Aorta (tissue), 5 donors: Measurements from ENCODE around the gene PLAAT5. TPM values are rescaled to one million over a fixed set of nuclear protein-coding genes. Genes with fewer than 3 reads are reported as not detected.

Experiments
- ATAC-seq: fragments of 200-7000 bp; cut with Tn5 transposase; one replicate; pipeline ENCODE4 v1.9.1; 2022; ENCODE audit warnings: moderate library complexity; ENCODE audit not compliant: low FRiP score
- DNase-seq, 2 donors: peaks; one replicate each; pipeline ENCODE4 v3.0.0-alpha.2; 2020
- H3K27ac ChIP-seq, 2 donors: one replicate each; pipeline ENCODE4 v1.5.1; 2013; ENCODE audit warnings: low read length in 2 of 2, mild to moderate bottlenecking in 2 of 2, moderate library complexity in 2 of 2, control low read depth in 1 of 2, inconsistent platforms in 1 of 2, low read depth in 1 of 2
- H3K27me3 ChIP-seq, 2 donors: one replicate each; pipeline ENCODE4 v1.6.1; 2013; ENCODE audit warnings: control low read depth in 1 of 2, low read length in 1 of 2, mild to moderate bottlenecking in 1 of 2, moderate library complexity in 1 of 2; ENCODE audit not compliant: insufficient read depth in 2 of 2, control insufficient read depth in 1 of 2
- H3K36me3 ChIP-seq, 2 donors: one replicate each; pipeline ENCODE4 v1.6.1; 2013; ENCODE audit warnings: control low read depth in 1 of 2, low read length in 1 of 2, mild to moderate bottlenecking in 1 of 2; ENCODE audit not compliant: insufficient read depth in 2 of 2, control insufficient read depth in 1 of 2
- H3K4me1 ChIP-seq, 2 donors: one replicate each; pipeline ENCODE4 v1.6.1; 2013; ENCODE audit warnings: low read length in 2 of 2, control low read depth in 1 of 2, mild to moderate bottlenecking in 1 of 2, moderate library complexity in 1 of 2; ENCODE audit not compliant: insufficient read depth in 2 of 2, control insufficient read depth in 1 of 2
- H3K4me3 ChIP-seq, 2 donors: one replicate each; pipeline ENCODE4 v1.5.1; 2013; ENCODE audit warnings: low read length in 2 of 2, control low read depth in 1 of 2, mild to moderate bottlenecking in 1 of 2
- H3K9me3 ChIP-seq: one replicate; pipeline ENCODE4 v1.6.1; 2013; ENCODE audit warnings: mild to moderate bottlenecking, low read length; ENCODE audit not compliant: control insufficient read depth
- WGBS, 2 donors: extraction: QIAGEN DNeasy Blood & Tissue Kit; methylation state at CpG; one replicate each; pipeline ENCODE4 v1.1.7; 2013; 5-methylcytosine and 5-hydroxymethylcytosine counted together
- intact Hi-C, 2 donors: fragments of 100-400 bp; cut with DNase I; formaldehyde crosslinking; loops; one replicate each; pipeline versions ENCODE4 v1.14.2 to v1.15.0; 2022
- polyA plus RNA-seq, 2 donors: library from polyadenylated mRNA; stranded (reverse); fragments of 200-250 nt; gene quantifications; one replicate each; pipeline ENCODE4 v1.2.3, GENCODE V29; 2013
- total RNA-seq, 2 donors: library from RNA; stranded (reverse); fragmentation: NEBNext Ultra II Directional; extraction: Animal tissue kit (Norgen Biotek cat#: 25700); gene quantifications; one replicate each; pipeline ENCODE4 v1.2.1, GENCODE V29; 2021
- donor health status: healthy with polysubstance abuse.
- donor health status: Bipolar disorder and iron deficiency.
- donor health status: DM: no; HTN: no; CAD: no.
- donor health status: DM: no; HTN: no; CAD: no.
- donor health status: DM: yes; HTN: yes; CAD: no.

PLAAT5 gene
- total and polyA plus RNA-seq, 4 donors, result 0.38 to 1.6 (median 0.88) TPM; not detected in 1

DNA sequence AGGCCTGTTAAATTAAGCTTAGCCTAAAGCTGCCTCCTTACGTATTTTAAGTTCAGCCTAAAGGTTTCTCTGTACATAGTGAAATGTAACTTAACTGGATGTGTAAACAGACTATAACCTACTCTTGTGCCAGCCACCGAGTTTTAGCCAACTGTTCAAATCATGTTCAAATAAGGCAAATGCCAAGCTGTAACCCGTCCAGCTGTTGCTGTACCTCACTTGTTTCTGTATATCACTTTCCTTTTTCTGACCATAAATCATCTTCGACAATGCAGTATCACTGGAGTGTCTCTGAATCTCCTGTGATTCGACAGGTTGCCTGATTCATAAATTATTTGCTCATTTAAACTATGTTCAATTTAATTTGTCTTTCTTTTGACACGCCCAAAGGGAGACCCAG, 4.0 kb upstream of the PLAAT5 start:
- intact Hi-C loops, result loop anchor here in 1 of 2 donors (5.0 kb wide), 1 partner anchor 42 kb away; the partner anchor contains the start of gene PLAAT4
- H3K4me1 ChIP-seq, result peaks cover 0 to 3% of the 10 kb centered on the region in 2 donors

DNA sequence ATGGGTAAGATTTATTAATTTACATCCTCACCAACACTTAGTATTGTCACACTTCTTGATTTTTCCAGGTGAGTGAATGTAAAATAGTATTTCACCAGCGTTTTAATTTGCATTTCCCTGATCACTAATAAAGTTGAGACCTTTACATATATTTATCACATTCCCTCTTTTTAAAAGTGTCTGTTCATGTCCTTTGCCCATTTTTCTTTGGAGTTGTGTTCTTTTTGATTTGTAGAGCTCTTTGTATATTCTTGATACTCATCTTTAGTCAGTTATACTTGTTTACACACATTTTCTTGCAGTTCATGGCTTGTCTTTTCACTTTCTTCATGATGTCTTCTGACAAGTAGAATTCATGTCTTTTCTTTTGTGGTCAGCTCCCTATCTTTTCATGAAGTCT, 2.2 kb upstream of the PLAAT5 start:
- H3K27me3 ChIP-seq, result no peaks in the 10 kb centered on the region
- ATAC-seq, result no peak
- H3K9me3 ChIP-seq, result no peaks in the 10 kb centered on the region
- no peak overlapping the region for H3K27ac ChIP-seq
- peaks cover 0 to 3% of the 10 kb centered on the region in 2 donors for H3K4me1 ChIP-seq
- no peak overlapping the region for H3K4me3 ChIP-seq
- intact Hi-C loops, result loop anchor here in 1 of 2 donors (5.0 kb wide), 1 partner anchor 44 kb away; the partner anchor contains the start of gene PLAAT4
- WGBS, 2 donors, result 92 to 98% methylated on average over 1 of the region's 1 CpG
- H3K36me3 ChIP-seq, result no peaks in the 10 kb centered on the region
- DNase-seq, result no peak

More for the DNA sequence above, 4.0 kb upstream of the PLAAT5 start:
- Histone ChIP-seq H3K36me3 (no peaks in the 10 kb centered on the region), H3K27ac (no peak overlapping the region), H3K27me3 (no peaks in the 10 kb centered on the region), H3K4me3 (no peak overlapping the region), H3K9me3 (no peaks in the 10 kb centered on the region)
- ATAC-seq, result no peak
- DNase-seq, result no peak
- 64 to 65% methylated on average over 6 of the region's 6 CpGs for WGBS, 2 donors

DNA sequence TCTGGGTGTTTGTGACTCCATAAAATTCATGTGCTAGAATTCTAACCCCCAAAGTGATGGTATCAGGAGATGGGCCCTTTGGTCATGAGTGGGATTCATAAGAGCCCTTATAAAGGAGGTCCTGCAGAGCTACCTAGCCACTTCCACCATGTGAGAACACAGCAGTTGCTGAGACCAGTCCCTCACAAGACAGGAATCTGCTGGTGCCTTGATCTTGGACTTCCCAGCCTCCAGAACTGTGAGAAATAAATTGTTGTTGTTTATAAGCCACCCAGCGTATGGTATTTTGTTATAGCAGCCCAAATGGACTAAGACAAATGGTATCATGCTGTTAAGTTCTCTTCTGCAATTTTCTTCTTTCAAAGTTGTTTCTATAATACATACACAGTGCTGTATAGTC, 1.5 kb upstream of the PLAAT5 start:
- no peak overlapping the region for H3K4me3 ChIP-seq
- H3K27me3 ChIP-seq, result no peaks in the 10 kb centered on the region
- H3K36me3 ChIP-seq, result no peaks in the 10 kb centered on the region
- H3K9me3 ChIP-seq, result no peaks in the 10 kb centered on the region
- ATAC-seq, result no peak
- no peak overlapping the region for H3K27ac ChIP-seq
- no peak for DNase-seq
- 98 to 100% methylated on average over 1 of the region's 1 CpG for WGBS, 2 donors
- intact Hi-C loops, result loop anchor here in 1 of 2 donors (5.0 kb wide), 1 partner anchor 45 kb away; the partner anchor contains the start of gene PLAAT4
- peaks cover 0 to 3% of the 10 kb centered on the region in 2 donors for H3K4me1 ChIP-seq

DNA sequence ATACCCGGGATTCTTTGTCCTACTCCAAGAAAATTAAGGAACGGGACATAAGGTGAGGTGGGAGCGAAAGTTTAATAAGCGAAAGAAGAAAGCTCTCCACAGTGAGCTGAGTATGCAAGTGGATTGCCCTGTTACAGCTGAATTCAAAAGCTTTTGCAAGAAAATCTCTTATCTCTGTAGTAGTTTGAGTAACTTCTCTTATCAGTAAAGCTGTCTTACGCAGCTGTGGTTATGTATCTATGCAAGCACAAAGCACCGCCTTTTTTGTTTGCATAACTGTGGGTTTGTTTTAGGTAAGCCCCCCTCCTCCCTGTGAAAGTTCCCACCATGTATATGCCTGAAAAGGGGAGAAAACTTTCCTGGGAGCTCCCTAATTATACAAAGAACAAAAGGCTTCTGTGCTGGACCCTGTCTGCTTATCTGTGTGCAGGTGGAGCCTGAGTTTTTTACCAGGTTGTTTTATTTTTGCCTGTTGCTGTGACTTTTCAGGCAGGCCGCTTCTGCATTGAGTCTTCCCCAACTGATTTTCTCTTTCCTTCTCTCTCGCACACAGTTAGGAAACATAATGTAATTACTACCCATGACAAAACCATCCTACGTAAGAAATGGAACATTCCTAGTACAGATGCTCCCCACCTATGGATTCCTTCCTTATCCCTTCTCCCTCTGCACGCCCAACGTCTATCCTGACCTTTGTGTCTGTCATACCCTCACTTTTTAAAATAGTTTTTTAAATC, 837 bp upstream of the PLAAT5 start:
- no peak for DNase-seq
- Histone ChIP-seq H3K4me3 (peak overlapping the region; percentile 57 to 73), H3K4me1 (peaks cover 0 to 3% of the 10 kb centered on the region in 2 donors), H3K27ac (no peak overlapping the region), H3K27me3 (no peaks in the 10 kb centered on the region), H3K9me3 (no peaks in the 10 kb centered on the region), H3K36me3 (no peaks in the 10 kb centered on the region)
- intact Hi-C loops, result loop anchor here in 1 of 2 donors (5.0 kb wide), 1 partner anchor 45 kb away; the partner anchor contains the start of gene PLAAT4
- 44 to 46% methylated on average over 11 of the region's 11 CpGs for WGBS, 2 donors
- no peak for ATAC-seq

DNA sequence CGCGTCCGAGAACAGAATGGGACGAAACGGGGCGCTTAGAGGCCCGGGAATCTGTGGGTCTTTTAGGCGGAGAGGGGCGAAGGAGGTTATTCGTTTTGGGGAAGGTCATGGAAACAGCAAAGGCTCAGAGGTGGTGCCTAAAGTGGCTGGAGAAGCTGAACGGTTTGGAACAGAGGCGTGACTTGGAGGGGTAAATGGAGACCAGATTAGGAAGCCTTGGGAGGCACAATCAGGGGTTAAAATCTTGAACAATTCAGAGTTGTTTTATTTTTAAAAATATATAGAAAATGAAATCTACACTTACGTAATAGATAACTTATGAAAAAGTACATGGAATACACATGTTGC, 247 bp upstream of the PLAAT5 start:
- H3K36me3 ChIP-seq, result no peaks in the 10 kb centered on the region
- intact Hi-C loops, result loop anchor here in 1 of 2 donors (5.0 kb wide), 1 partner anchor 46 kb away; the partner anchor contains the start of gene PLAAT4
- peaks cover 0 to 3% of the 10 kb centered on the region in 2 donors for H3K4me1 ChIP-seq
- WGBS, 2 donors, result 0 to 1% methylated on average over 13 of the region's 13 CpGs
- no peak for ATAC-seq
- no peaks in the 10 kb centered on the region for H3K9me3 ChIP-seq
- H3K27ac ChIP-seq, result no peak overlapping the region
- no peaks in the 10 kb centered on the region for H3K27me3 ChIP-seq
- H3K4me3 ChIP-seq, result peak overlapping the region; percentile 57 to 73
- no peak for DNase-seq

DNA sequence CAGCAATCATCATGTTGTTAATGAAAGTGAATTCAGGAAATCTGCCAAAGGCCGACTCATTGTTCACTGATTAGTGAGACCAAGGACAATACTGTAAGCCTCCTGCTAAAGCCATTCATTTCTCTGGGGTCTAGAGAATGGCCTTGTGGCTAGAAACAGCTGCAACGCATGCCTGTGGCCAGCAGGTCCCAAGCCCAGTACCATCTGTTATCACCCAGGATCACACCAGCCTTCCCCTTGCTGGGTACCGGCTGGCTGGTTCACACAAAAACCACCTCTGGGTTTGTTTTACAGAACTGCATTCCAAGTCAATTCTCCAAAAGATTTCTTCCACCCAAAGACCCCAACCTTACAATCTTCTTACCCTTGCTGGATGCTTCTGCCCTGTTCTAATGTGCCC, 1.1 kb downstream of the PLAAT5 start:
- no peaks in the 10 kb centered on the region for H3K27me3 ChIP-seq
- H3K4me3 ChIP-seq, result no peak overlapping the region
- no peak overlapping the region for H3K27ac ChIP-seq
- DNase-seq (no peak), ATAC-seq (no peak)
- H3K36me3 ChIP-seq, result no peaks in the 10 kb centered on the region
- no peaks in the 10 kb centered on the region for H3K9me3 ChIP-seq
- peaks cover 0 to 3% of the 10 kb centered on the region in 2 donors for H3K4me1 ChIP-seq
- intact Hi-C loops, result loop anchor here in 1 of 2 donors (5.0 kb wide), 1 partner anchor 47 kb away; the partner anchor contains the start of gene PLAAT4
- 68 to 71% methylated on average over 3 of the region's 3 CpGs for WGBS, 2 donors

DNA sequence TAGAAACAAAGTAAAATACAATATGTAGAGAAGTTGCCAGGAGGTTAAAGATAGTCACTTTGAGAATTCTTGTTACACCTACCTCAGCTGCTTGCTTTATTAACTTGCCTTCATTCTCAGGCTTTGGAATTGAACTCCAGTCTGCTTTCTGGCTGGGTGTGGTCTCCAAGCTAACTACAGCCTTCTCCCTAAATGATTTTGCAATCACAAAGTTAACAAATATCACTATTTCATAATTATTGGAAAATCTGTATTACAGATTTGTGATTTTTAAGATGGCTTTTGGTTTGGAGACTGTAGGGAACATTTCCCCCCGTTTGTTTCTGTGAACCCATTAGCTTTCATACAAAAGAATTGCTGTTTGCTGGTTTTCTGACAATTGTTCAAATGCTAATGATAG, 2.2 kb downstream of the PLAAT5 start:
- intact Hi-C loops, result no loop called here
- 79 to 85% methylated on average over 1 of the region's 1 CpG for WGBS, 2 donors
- H3K9me3 ChIP-seq, result no peaks in the 10 kb centered on the region
- DNase-seq (no peak), ATAC-seq (no peak)
- H3K4me1 ChIP-seq, result peaks cover 0 to 3% of the 10 kb centered on the region in 2 donors
- H3K27ac ChIP-seq, result no peak overlapping the region
- no peaks in the 10 kb centered on the region for H3K27me3 ChIP-seq
- H3K36me3 ChIP-seq, result no peaks in the 10 kb centered on the region
- no peak overlapping the region for H3K4me3 ChIP-seq

DNA sequence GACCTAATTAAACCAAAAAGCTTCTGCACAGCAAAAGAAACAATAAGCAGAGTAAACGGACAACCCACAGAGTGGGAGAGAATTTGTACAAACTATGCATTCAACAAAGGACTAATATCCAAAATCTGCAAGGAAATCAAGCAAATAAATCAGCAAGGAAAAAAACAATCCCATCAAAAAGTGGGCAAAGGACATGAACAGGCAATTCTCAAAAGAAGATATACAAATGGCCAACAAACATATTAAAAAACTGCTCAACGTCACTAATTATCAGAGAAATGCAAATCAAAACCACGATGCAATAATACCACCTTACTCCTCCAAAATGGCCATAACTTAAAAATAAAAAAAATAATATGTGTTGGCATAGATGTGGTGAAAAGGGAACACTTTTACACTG, 5.2 kb downstream of the PLAAT5 start:
- H3K9me3 ChIP-seq, result no peaks in the 10 kb centered on the region
- no peaks in the 10 kb centered on the region for H3K27me3 ChIP-seq
- ATAC-seq (no peak), DNase-seq (no peak)
- no peaks in the 10 kb centered on the region for H3K4me1 ChIP-seq
- no peak overlapping the region for H3K4me3 ChIP-seq
- intact Hi-C loops, result no loop called here
- no peak overlapping the region for H3K27ac ChIP-seq
- 86% methylated on average over 3 of the region's 3 CpGs for WGBS, 2 donors
- H3K36me3 ChIP-seq, result no peaks in the 10 kb centered on the region

DNA sequence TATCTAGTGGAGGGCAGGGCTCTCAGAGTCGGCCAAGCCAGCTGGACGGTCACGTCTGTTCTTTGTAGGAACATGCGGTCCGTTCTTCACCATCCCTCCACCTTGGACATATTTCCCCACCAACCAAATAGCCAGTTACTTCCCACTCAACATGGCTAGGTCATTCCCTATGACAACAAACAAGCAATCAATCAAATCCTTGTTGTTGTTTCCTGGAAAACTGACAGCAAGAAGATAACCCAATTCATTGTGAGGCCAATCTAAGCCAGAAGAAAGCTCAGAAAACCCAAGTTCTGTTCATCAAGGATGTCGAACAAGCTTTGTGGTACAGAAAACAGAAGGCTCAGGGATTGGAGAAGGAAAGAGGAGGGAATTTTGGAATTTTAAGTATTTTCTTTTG, 10.9 kb downstream of the PLAAT5 start:
- ATAC-seq, result no peak
- no peaks in the 10 kb centered on the region for H3K27me3 ChIP-seq
- H3K9me3 ChIP-seq, result no peaks in the 10 kb centered on the region
- no peak overlapping the region for H3K4me3 ChIP-seq
- 64 to 67% methylated on average over 6 of the region's 6 CpGs for WGBS, 2 donors
- no peak for DNase-seq
- H3K36me3 ChIP-seq, result no peaks in the 10 kb centered on the region
- intact Hi-C loops, result no loop called here
- H3K4me1 ChIP-seq, result no peaks in the 10 kb centered on the region
- H3K27ac ChIP-seq, result no peak overlapping the region
